Stimulated activated CD4-positive, alpha-beta T cell treated with anti-CD3 and anti-CD28 coated beads, Interleukin-1b, Interleukin-23, amount 100 ng/mL, for 4 hours (primary cell): ENCODE data around the gene ZNF568.

Experiments
- DNase-seq, 2 donors: peaks; one replicate each; pipeline ENCODE4 v3.0.0-alpha.2; 2020; ENCODE audit warnings: low read depth in 2 of 2

ZNF568 gene

GRCh38 chr19:36915992-36916830 is at the start of gene ZNF568, which contains the start of gene ZNF829:
Gene ZNF568, plus strand, starts transcription at chr19:36916332. Its CDS starts 6,439 bp downstream, at chr19:36922771.
Gene ZNF829, minus strand, starts transcription at chr19:36916291. Its CDS starts 1,124 bp downstream, at chr19:36915167.
- peak; percentile 79 to 82 for DNase-seq

GRCh38 chr19:36876993-36877938 is 38.9 kb upstream of the ZNF568 start:
- DNase-seq = no peak

- DNase-seq = no peak
These were observed 24.3 kb upstream of the ZNF568 start for GRCh38 chr19:36891768-36892357.

GRCh38 chr19:36894849-36895383 is 21.2 kb upstream of the ZNF568 start:
- no peak for DNase-seq

GRCh38 chr19:36898422-36898821 is 17.7 kb upstream of the ZNF568 start:
- no peak for DNase-seq

- DNase-seq = no peak
These were observed 859 bp downstream of the ZNF568 start for GRCh38 chr19:36916991-36917390.

GRCh38 chr19:36918090-36918489 is 2.0 kb downstream of the ZNF568 start:
- DNase-seq = no peak

GRCh38 chr19:36931684-36932083 is 15.6 kb downstream of the ZNF568 start:
- DNase-seq = no peak

- DNase-seq = no peak
These were observed 23.0 kb downstream of the ZNF568 start for GRCh38 chr19:36939153-36939552.

GRCh38 chr19:36950335-36951119 is 34.4 kb downstream of the ZNF568 start:
- DNase-seq = no peak

- no peak for DNase-seq
These were observed 46.2 kb downstream of the ZNF568 start for GRCh38 chr19:36962346-36962745.

DNA sequence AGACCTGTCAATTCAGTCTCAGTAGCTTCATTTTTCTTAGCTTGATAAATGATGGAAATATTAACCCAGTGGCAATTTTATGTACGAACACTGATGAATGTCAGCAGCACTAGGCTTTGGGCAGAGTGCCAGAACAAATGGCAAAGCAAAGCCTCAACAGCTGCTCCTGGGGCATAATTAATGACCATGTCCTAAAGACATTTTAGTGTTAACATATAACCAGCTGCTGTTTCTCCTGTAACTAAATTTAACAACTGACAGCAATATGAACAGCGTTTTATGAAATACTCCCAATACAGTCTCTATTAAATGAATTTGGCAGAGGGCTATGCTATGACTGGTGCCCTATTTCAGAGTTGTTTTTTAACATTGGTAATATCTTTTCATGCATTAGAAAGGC is 47.1 kb downstream of the ZNF568 start:
- no peak for DNase-seq

GRCh38 chr19:36972571-36972970 is 56.4 kb downstream of the ZNF568 start:
- no peak for DNase-seq

GRCh38 chr19:36973021-36973843 is 57.1 kb downstream of the ZNF568 start:
- peak; percentile 56 to 70 for DNase-seq

DNA sequence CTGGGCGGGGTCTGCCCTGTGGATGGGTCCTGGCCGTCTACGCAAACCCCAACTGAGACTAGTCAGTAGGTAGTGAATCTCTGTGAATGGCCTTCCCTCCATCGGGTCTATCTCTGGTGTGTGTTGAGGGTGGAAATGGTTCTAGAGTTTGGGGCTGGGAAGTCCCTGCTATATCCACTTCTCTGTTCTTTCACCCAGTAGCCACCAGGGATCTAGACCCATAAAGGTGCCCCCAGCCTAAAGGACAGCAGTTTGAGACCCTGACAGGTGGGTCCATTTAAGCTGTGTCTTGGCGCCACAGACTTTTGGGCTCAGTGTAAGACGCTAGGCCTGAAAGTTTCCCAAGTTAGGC is 57.7 kb downstream of the ZNF568 start:
- DNase-seq = no peak

GRCh38 chr19:36986131-36986530 is 70.0 kb downstream of the ZNF568 start:
- no peak for DNase-seq

DNA sequence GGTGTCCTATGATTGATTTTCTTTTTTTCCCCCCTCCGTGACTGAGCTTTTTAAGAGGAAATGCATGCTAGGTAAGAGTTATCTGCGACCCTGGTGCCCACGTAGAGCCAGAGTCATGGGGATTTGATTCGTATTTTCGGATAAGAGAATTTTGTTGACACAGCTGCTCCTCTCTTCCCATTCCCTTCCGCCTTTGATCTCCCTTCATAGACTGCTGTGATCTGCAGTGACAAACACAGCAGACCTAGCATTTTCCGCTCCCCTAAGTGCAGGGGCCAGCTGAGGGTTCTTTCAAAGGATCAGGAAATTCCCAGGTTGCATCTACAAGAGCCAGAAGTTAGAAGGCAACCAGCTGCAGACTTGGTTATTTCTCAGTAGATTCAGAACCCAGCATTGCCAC is 70.5 kb downstream of the ZNF568 start:
- no peak for DNase-seq

DNA sequence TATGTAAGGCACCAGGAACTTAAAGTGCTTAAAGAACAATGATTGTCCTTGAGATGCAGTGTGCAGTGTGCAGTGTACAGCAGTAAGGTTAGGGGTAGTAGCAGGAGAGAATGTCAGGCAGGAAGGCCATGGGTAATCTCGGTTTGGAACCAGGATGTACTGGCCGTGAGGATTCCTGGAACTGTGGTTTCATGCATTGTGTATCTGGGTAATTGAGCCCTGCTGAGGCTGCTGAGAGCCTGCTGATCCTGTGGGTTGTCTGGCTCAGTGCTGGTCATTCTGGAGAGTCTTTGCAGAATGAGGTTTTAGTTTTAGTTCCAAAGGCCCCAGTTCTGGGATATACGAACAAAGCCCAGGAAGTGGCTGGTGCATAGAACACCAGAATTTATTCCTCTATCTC is 71.0 kb downstream of the ZNF568 start:
- DNase-seq = no peak

- DNase-seq = no peak
These were observed 81.2 kb downstream of the ZNF568 start for GRCh38 chr19:36997152-36997842.

GRCh38 chr19:36997843-36998235 is 81.7 kb downstream of the ZNF568 start:
- DNase-seq = no peak
